HepG2 (cell line): ENCODE measurements around the gene RCC1. TPM values are rescaled to one million over a fixed set of nuclear protein-coding genes. Genes with fewer than 3 reads are reported as not detected.

Experiments used
- BCL3 ChIP-seq: sonication (generic); formaldehyde crosslinking; IDR thresholded peaks from 2 replicates; pipeline ENCODE4 v1.5.1; 2020; ENCODE audit warnings: mild to moderate bottlenecking, missing genetic modification reagents, moderate library complexity
- CHD4 ChIP-seq: fragments of 200-600 bp; sonication (generic); IDR thresholded peaks from 2 replicates; pipeline ENCODE4 v1.7.0; 2017; ENCODE audit warnings: mild to moderate bottlenecking, low read length, borderline replicate concordance
- IRX3 ChIP-seq: sonication (generic); formaldehyde crosslinking; IDR thresholded peaks from 2 replicates; pipeline ENCODE4 v1.8.1; 2023; ENCODE audit warnings: mild to moderate bottlenecking, low read depth, missing genetic modification reagents, borderline replicate concordance
- ISX ChIP-seq: sonication (generic); formaldehyde crosslinking; conservative IDR thresholded peaks from 2 replicates; pipeline ENCODE4 v1.5.0; 2020; ENCODE audit warnings: missing genetic modification reagents
- MBD4 ChIP-seq: IDR thresholded peaks from 2 replicates; pipeline ENCODE4 v1.6.1; 2012; ENCODE audit warnings: low read length, inconsistent platforms, borderline replicate concordance
- POLR2A ChIP-seq, 2 experiments: IDR thresholded peaks; 2 replicates each; pipeline ENCODE4 v1.6.1; 2011; ENCODE audit warnings: low read depth in 2 of 2, low read length in 2 of 2, mild to moderate bottlenecking in 1 of 2, moderate library complexity in 1 of 2; ENCODE audit not compliant: insufficient read depth in 1 of 2
- POLR2AphosphoS2 ChIP-seq: IDR thresholded peaks from 2 replicates; pipeline ENCODE4 v1.6.1; 2011; ENCODE audit warnings: low read depth, low read length, improper control_type of control experiment
- SSRP1 ChIP-seq: IDR thresholded peaks from 2 replicates; pipeline ENCODE4 v1.6.1; 2016; ENCODE audit warnings: control low read depth
- ZNF276 ChIP-seq: sonication (generic); formaldehyde crosslinking; IDR thresholded peaks from 2 replicates; pipeline ENCODE4 v1.4.0; 2020; ENCODE audit warnings: mild to moderate bottlenecking, low read depth, missing genetic modification reagents
- ZNF567 ChIP-seq: sonication (generic); formaldehyde crosslinking; IDR thresholded peaks from 2 replicates; pipeline ENCODE4 v1.8.1; 2023; ENCODE audit warnings: mild to moderate bottlenecking, missing genetic modification reagents, borderline replicate concordance
- ZNF574 ChIP-seq: sonication (generic); formaldehyde crosslinking; IDR thresholded peaks from 2 replicates; pipeline ENCODE4 v1.4.0; 2020; ENCODE audit warnings: missing genetic modification reagents
- ZNF629 ChIP-seq: sonication (generic); formaldehyde crosslinking; conservative IDR thresholded peaks from 2 replicates; pipeline ENCODE4 v1.5.0; 2020; ENCODE audit warnings: missing genetic modification reagents
- ZSCAN31 ChIP-seq: sonication (generic); formaldehyde crosslinking; IDR thresholded peaks from 2 replicates; pipeline ENCODE4 v1.5.0; 2020; ENCODE audit warnings: low read depth, mild to moderate bottlenecking, missing genetic modification reagents
- polyA plus RNA-seq, 8 experiments: library from polyadenylated mRNA; depleted of rRNA in 3 of 8; stranded (reverse) in 7 of 8; unstranded in 1 of 8; fragments of >200 nt; fragmentation: Illumina TruSeq in 4 of 8; extraction: Trizol in 4 of 8; gene quantifications; 2 replicates each; pipeline versions ENCODE4 v1.2.1 to v1.2.3, GENCODE V29; 2011 to 2016; ENCODE audit warnings: low read depth in 4 of 8, missing spikeins in 1 of 8, mixed read lengths in 1 of 8; ENCODE audit not compliant: insufficient read depth in 1 of 8
- total RNA-seq, 5 experiments: library from RNA; depleted of rRNA; stranded (reverse); fragments of >200 nt; fragmentation: Illumina TruSeq; extraction: Trizol; gene quantifications; 2 replicates each; pipeline ENCODE4 v1.2.3, GENCODE V29; 2016; ENCODE audit warnings: low read depth in 1 of 5
- TF ChIP-seq, protein P1 (sequence below): sonication (generic); formaldehyde crosslinking; IDR thresholded peaks from 2 replicates; pipeline ENCODE4 v1.5.1; 2020; ENCODE audit warnings: mild to moderate bottlenecking, missing genetic modification reagents, moderate library complexity

RCC1 gene
- total and polyA plus RNA-seq, 2 of the 13 experiments (the other 11 are each of a cell fraction or from before 2014, with no cell fraction given) = 47.2 to 80.8 TPM

DNA sequence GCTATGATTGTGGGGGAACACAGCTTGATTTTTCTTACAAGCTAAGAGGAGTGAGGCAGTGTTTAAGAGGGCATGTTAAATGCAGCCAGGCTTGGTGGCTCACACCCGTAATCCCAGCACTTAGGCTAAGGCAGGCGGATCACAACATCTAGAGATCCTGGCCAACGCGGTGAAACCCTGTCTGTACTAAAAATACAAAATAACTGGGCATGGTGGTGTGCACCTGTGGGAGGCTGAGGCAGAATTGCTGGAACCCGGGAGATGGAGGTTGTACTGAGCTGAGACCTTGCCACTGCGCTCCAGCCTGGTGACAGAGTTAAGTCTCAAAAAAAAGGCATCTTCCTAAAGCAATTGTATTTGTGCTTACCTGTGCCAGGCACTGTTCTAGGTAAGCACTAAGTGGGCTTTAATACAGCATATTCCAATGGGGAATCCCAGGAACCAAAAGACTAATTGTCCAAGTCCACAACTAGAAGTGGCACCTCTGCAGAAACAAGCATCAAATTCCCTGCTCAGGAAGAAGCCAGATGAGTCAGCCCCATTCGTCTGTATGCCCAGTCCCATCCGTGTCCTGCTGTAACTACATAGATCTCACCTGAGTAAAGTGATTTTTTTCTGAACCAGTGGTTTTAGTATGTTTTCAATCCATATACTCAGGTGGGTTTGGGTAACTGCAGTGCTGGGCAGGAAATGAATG lies 4.6 kb downstream of the RCC1 start (continued):
- TF ChIP-seq IRX3 (CRISPR knock-in tag) (no peak), BCL3 (0 out of 2 replicates have a peak, but pooled peaks have one; percentile 55), MBD4 (peak; percentile 35; the same call in 1 of the 2 replicates), ZSCAN31 (no peak), POLR2A (IDR thresholded peaks at IDR 0.05; ENCODE audit: insufficient read depth in 1 of 2, low read depth in 2 of 2, low read length in 2 of 2) (peak in 1 of 2 experiments; percentile 47), ISX (no peak), ZNF574 (CRISPR knock-in tag) (0 out of 2 replicates have a peak, but pooled peaks have one; percentile 31), ZNF276 (CRISPR knock-in tag) (0 out of 2 replicates have a peak, but pooled peaks have one; percentile 11), POLR2AphosphoS2 (0 out of 2 replicates have a peak, but pooled peaks have one; percentile 6), ZNF629 (CRISPR knock-in tag) (0 out of 2 replicates have a peak, but pooled peaks have one; percentile 14), ZNF567 (CRISPR knock-in tag) (no peak), CHD4 (no peak), SSRP1 (CRISPR knock-in tag) (peak; percentile 10; the same call in 1 of the 2 replicates)
- TF ChIP-seq, protein P1, sequence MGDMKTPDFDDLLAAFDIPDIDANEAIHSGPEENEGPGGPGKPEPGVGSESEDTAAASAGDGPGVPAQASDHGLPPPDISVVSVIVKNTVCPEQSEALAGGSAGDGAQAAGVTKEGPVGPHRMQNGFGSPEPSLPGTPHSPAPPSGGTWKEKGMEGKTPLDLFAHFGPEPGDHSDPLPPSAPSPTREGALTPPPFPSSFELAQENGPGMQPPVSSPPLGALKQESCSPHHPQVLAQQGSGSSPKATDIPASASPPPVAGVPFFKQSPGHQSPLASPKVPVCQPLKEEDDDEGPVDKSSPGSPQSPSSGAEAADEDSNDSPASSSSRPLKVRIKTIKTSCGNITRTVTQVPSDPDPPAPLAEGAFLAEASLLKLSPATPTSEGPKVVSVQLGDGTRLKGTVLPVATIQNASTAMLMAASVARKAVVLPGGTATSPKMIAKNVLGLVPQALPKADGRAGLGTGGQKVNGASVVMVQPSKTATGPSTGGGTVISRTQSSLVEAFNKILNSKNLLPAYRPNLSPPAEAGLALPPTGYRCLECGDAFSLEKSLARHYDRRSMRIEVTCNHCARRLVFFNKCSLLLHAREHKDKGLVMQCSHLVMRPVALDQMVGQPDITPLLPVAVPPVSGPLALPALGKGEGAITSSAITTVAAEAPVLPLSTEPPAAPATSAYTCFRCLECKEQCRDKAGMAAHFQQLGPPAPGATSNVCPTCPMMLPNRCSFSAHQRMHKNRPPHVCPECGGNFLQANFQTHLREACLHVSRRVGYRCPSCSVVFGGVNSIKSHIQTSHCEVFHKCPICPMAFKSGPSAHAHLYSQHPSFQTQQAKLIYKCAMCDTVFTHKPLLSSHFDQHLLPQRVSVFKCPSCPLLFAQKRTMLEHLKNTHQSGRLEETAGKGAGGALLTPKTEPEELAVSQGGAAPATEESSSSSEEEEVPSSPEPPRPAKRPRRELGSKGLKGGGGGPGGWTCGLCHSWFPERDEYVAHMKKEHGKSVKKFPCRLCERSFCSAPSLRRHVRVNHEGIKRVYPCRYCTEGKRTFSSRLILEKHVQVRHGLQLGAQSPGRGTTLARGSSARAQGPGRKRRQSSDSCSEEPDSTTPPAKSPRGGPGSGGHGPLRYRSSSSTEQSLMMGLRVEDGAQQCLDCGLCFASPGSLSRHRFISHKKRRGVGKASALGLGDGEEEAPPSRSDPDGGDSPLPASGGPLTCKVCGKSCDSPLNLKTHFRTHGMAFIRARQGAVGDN (CRISPR knock-in tag) = peak; percentile 41; the same call in 1 of the 2 replicates
